Measurements from ENCODE around the gene NUBPL.
"Not testable (repeated sequence)": the region's sequence is repeated elsewhere in the genome, so short reads cannot be mapped to it uniquely, and the experiment has no call there.

Gene NUBPL

DNA sequence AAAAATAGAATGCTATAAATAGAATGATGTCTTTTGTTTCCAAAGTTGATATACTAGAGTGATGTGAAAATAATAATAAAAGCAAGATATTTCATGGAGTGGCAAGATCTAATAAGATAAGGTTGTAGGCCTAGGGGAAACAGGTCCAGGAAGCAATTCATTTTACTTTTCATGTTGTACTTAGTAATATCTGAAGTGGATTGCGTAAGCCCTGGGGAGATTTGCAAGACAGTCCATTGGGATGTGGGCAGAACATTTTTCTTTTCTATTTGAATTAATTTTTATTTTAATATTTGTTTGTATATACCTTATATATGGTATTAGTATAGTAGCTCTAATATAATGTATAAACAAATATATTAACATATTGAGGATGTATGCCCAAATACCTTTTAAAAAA is 7.5 kb downstream of the NUBPL start:
- no peak for DNase-seq
- in situ Hi-C loops (cut with HindIII; ENCODE audit: low pct_ligation_motif_present, low pct_unique_long_range_greater_than_20kb, low sequenced_read_pairs) = no loop called here

DNA sequence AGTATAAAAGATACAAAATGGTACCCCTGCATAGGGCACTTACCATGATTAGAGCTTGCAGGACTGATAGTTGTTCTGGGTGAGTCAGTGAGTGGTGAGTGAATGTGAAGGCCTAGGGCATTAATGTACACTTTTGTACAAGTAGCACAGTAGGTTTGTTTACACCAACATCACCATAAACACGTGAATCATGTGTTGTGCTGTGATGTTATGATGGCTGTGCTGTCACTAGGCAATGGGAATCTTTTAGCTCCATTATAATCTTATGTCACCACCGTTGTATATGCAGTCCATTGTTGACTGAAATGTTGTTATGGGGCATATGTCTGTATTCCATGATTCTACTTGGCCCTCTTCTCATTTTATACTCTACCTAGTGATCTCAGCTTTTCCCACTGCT is 11.8 kb downstream of the NUBPL start:
- no peak for DNase-seq
- in situ Hi-C loops (cut with HindIII; ENCODE audit: low pct_ligation_motif_present, low pct_unique_long_range_greater_than_20kb, low sequenced_read_pairs) = no loop called here

DNA sequence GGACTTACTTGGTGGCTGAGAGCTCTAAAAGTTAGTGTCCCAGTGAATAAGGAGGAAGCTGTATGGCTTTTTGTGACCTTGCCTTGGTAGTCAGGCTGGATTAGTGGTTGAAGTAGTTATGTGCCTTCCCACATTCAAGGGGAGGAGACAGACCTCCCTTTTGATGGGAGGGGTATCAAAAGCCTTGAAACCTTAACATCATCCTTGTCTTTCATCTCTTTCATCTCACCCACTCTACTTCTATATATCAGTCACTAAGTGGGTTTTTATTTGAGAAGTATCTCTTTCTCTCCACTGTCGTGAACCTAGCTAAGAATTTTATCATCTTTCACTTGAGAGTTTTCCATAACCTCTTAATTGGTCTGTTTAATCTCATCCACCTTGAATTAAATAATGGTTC is 15.7 kb downstream of the NUBPL start:
- in situ Hi-C loops (cut with HindIII; ENCODE audit: low pct_ligation_motif_present, low pct_unique_long_range_greater_than_20kb, low sequenced_read_pairs) = no loop called here
- no peak for DNase-seq

DNA sequence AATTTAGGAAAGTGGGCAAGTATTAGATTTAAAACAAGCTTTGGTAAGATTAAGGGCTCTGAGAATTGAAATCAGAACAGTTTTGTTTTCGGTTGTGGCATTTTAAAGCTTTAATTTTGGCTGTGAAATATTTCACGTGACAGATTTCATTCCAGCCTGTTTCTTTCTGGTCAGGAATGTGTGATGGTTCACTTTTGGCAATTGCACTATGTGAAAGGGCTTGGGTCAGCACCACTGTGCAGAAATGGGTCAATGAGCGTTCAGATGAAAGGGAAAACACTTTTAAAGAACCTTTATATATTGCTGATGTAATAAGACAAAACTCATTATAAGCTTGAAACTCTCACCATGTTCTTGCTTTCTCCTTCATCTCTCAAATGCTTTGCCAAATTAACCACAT is 17.1 kb downstream of the NUBPL start:
- DNase-seq = no peak
- in situ Hi-C loops (cut with HindIII; ENCODE audit: low pct_ligation_motif_present, low pct_unique_long_range_greater_than_20kb, low sequenced_read_pairs) = no loop called here

DNA sequence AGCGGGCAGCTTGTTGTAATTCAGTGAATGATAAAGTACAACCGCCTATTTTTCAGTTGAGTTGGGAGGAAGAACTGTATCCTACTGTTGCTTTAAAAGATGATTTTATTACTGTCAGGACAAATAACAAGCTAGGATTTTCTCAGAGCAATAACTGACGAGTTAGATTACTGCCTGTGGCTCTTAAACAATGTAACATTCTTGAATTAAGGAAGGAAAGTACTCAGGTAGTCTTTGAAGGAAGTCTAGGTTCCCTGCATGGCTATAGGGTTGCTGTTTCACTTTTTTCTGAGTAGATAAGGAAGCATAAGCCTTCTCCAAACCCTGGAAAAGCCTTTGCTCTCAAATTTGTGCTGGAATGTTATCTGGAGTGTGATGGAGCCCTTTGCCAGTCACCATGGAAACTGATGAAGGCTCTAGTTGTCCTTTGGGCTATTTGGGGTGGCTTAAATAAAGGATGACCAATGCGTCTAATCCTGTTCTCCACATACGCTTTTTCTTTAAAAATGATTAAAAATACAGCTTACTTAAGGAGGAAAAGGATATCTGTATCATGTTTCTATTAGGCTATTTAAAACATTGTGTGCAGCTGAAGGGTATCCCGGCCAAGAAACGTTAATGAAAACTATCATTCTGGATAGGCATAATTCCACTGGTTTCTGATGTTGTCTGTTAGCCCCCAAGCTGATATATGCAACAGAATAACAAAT is 17.7 kb downstream of the NUBPL start:
- DNase-seq = no peak
- in situ Hi-C loops (cut with HindIII; ENCODE audit: low pct_ligation_motif_present, low pct_unique_long_range_greater_than_20kb, low sequenced_read_pairs) = no loop called here

DNA sequence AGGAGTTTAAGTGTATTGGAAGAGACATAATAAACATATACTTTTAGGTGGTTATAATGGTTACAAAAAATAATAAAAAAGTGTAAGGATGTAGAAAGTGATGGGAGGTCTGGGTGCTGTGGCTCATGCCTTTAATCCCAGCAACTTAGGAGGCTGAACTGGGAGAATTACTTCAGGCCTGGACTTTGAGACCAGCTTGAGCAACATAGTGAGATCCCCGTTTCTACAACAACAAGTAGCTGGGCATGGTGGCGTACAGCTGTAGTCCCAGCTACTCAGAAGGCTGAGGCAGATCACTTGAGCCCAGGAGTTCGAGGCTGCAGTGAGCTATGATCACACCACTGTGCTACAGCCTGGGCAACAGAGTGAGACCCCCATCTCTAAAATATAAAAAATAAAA is 19.0 kb downstream of the NUBPL start:
- in situ Hi-C loops (cut with HindIII; ENCODE audit: low pct_ligation_motif_present, low pct_unique_long_range_greater_than_20kb, low sequenced_read_pairs) = no loop called here

DNA sequence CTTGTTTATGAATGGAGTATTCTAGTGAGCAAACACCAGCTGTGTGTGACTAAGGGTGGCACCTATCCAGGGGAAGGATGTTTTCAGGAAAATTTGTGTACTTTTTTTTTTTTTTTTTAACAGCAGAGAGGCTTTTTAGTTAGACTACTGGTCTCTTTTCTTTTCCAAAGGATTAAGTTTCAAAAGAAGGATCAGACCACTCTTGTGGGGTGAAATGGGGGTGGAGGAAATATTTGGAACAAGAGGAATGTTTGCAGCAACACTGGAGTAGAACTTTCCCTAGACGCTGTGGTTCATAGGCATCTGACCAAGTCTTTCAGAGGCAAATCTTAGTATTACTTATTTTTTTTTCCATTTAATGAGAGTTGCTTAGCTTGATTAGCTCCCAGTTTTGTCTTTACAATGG is 21.1 kb downstream of the NUBPL start:
- in situ Hi-C loops (cut with HindIII; ENCODE audit: low pct_ligation_motif_present, low pct_unique_long_range_greater_than_20kb, low sequenced_read_pairs) = no loop called here

More for the DNA sequence above, 19.0 kb downstream of the NUBPL start:
- no peak for DNase-seq

DNA sequence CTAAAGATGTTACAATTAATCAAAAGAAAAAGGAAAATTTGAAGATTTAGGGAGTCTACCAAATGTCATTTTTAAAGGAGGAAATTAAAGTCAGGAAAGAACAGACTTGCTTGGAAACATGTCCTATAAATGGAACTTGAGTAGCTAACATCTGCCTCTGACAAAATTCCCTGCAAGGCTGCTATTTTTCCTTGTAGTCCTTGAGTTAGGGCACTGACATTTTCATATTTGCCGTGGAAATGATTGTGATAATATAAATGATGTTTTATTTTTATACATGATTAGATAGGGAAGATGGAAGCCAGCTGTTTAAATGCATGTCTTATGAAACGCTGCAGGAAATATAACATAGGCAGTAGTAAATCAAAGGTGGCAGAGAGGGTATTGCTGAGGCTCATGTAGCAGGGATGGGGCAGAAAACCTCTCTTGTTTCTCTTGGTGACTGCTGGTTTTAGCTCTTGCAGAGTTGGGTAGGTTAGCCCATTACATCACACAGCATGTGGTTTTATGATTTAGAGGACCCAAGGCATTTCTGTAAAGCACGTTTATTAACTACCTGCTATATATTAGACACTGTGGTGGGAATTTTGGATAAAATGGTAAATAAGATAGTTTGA is 21.7 kb downstream of the NUBPL start:
- in situ Hi-C loops (cut with HindIII; ENCODE audit: low pct_ligation_motif_present, low pct_unique_long_range_greater_than_20kb, low sequenced_read_pairs) = no loop called here
- no peak for DNase-seq

More for the DNA sequence above, 21.1 kb downstream of the NUBPL start:
- no peak for DNase-seq

DNA sequence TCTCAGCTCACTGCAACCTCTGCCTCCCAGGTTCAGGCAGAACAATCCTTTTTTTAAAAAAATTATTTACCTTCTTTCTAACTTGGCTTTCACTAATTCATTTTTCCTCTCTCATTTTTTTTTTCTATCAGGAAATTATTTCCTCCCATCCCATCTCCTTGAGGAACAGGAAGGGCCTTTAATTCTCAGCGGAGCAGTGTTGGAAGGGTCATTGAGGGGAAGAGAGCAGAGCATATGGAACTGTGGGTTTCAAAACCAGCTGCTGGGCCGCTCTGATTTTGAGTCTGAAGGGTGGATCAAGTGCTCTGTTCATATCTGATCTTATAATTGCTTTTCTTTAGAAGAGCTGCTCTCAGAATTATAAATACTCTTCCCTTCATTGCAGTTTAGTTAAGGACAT is 29.0 kb downstream of the NUBPL start:
- in situ Hi-C loops (cut with HindIII; ENCODE audit: low pct_ligation_motif_present, low pct_unique_long_range_greater_than_20kb, low sequenced_read_pairs) = no loop called here
- no peak for DNase-seq

DNA sequence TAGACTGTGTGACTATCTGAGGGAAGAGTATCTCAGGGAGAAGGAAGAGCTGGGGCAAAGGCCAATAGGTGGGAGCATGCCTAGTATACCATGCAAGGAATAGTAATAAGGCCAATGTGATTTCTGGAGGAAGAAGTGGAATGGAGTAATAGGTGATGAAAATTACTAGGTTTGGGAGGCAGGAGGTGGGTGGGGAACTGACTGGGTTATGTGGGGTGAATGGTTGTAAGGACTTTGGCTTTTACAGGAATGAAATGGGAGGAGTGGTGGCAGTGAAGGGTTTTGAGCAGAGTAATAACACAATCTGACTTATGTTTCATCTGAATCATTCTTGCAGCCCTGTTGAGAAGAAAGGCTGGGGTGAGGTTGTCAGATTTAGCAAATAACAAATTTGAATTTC is 30.9 kb downstream of the NUBPL start:
- no peak for DNase-seq
- in situ Hi-C loops (cut with HindIII; ENCODE audit: low pct_ligation_motif_present, low pct_unique_long_range_greater_than_20kb, low sequenced_read_pairs) = no loop called here

DNA sequence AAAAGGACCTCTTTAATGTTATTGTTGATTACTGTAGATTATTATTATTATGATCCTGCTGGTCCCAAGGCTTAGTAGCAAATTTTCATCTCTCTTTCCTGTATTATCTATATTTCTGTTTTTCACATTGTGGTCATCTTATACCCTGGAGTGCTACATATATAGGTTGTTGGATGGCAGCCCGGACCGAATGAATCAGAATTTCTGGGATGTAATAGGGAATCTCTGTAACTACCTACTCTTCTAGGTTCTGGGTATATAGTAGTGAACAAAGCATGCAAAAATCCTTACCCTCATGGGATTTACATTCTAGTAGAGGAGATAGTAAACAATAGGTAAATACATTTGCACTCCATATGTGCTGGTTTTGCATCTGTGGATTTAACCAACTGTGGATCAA is 31.4 kb downstream of the NUBPL start:
- DNase-seq = no peak
- in situ Hi-C loops (cut with HindIII; ENCODE audit: low pct_ligation_motif_present, low pct_unique_long_range_greater_than_20kb, low sequenced_read_pairs) = no loop called here

DNA sequence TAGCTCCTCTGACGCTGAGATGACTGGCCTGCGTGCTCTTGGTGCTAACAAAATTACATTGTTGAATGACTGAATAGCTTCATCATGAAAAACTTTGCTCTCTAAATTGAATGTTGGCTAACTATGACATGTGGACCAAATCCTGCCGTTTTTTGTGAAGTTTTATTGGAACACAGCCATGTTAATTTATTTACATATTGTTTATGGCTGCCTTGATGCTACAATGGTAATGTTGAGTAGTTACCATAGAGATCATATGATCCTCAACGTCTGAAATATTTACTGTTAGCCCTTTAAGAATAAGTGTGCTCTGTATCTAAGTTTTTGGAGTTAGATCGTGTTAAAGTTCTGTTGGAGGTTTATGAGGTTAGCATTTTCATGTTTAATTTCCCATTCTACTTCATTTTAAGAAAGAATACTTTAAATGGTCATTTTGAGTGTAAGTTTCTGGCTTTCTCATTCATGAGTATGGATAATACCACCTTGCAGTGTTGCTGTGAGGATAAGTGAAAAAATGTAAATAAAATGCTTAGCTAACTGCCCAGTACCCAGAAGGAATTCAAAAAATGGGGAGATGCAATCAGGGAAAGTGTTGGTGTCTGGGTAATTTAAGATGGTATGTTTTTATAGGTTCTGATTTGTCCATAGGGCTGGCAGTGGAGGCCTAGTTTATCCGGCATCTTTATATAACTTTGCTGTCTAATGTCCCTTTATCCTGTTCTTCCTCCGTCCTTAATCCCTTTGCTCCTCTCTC is 35.3 kb downstream of the NUBPL start:
- DNase-seq = no peak
- in situ Hi-C loops (cut with HindIII; ENCODE audit: low pct_ligation_motif_present, low pct_unique_long_range_greater_than_20kb, low sequenced_read_pairs) = no loop called here

DNA sequence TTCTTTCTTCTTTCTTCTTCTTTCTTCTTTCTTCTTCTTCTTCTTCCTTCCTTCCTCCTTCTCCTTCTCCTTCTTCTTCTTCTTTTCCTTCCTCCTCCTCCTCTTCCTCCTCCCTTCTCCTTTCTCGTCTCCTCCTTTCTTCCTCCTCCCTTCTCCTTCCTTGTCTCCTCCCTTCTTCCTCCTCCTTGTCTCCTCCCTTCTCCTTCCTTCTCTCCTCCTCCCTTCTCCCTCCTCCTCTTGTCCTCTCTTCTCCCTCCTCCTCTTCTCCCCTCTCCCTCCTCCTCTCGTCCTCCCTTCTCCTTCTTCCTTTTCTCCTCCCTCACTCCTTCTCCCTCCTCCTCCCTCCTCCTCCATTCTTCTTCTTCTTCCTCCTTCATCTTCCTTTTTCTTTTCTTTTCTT is 44.5 kb downstream of the NUBPL start:
- no peak for DNase-seq
- in situ Hi-C loops (cut with HindIII; ENCODE audit: low pct_ligation_motif_present, low pct_unique_long_range_greater_than_20kb, low sequenced_read_pairs) = no loop called here

DNA sequence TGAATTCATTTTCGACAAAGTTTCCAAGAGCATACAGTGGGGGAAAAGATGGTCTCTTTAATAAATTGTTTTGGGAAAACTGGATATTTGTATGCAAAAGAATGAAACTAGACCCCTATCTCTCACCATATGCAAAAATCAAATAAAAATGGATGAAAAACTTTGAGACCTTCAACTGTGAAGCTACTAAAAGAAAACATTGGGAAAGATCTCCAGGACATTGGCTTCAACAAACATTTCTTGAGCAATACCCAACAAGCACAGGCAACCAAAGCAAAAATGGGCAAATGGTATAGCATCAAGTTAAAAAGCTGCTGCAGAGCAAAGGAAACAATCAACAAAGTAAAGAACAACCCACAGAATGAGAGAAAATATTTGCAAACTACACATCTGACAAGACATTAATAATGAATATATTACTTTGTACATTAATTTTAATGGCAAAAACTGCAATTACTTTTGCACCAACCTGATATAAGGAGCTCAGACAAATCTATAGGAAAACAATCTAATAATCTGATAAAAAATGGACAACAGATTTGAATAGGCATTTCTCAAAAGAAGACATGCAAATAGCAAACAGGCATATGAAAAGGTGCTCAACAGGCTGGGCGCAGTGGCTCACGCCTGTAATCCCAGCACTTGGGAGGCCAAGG is 50.7 kb downstream of the NUBPL start:
- in situ Hi-C loops (cut with HindIII; ENCODE audit: low pct_ligation_motif_present, low pct_unique_long_range_greater_than_20kb, low sequenced_read_pairs) = no loop called here
- DNase-seq = no peak

DNA sequence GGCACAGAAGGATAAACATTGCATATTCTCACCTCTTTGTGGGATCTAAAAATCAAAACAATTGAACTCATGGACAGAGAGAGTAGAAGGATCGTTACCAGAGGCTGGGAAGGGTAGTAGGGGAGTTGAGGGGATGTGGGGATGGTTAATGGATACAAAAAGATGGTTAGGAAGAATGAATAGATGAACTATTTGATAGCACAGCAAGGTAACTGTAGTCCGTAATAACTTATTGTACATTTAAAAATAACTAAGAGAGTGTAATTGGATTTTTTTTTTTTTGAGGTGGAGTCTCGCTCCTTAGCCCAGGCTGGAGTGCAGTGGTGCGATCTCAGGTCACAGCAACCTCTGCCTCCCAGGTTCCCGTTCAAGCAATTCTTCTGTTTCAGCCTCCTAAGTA is 52.0 kb downstream of the NUBPL start:
- in situ Hi-C loops (cut with HindIII; ENCODE audit: low pct_ligation_motif_present, low pct_unique_long_range_greater_than_20kb, low sequenced_read_pairs) = no loop called here
- DNase-seq = no peak

DNA sequence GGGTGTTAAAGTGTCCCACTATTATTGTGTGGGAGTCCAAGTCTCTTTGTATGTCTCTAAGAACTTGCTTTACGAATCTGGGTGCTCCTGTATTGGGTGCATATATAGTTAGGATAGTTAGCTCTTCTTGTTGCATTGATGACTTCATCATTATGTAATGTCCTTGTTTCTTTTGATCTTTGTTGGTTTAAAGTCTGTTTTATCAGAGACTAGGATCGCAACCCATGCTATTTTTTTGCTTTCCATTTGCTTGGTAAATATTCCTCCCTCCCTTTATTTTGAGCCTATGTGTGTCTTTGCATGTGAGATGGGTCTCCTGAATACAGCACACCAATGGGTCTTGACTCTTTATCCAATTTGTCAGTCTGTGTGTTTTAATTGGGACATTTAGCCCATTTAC is 57.7 kb downstream of the NUBPL start:
- DNase-seq; in situ Hi-C loops (cut with HindIII; ENCODE audit: low pct_ligation_motif_present, low pct_unique_long_range_greater_than_20kb, low sequenced_read_pairs): not testable (repeated sequence)

DNA sequence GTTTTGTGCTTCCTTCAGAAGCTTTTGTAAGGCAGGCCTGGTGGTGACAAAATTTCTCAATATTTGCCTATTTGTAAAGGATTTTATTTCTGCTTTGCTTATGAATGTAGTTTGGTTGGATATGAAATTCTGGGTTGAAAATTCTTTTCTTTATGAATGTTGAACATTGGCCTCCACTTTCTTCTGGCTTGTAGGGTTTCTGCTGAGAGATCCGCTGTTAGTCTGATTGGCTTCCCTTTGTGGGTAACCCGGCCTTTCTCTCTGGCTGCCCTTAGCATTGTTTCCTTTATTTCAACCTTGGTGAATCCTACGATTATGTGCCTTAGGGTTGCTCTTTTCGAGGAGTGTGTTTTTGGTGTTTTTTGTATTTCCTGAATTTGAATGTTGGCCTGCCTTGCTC is 58.2 kb downstream of the NUBPL start:
- in situ Hi-C loops (cut with HindIII; ENCODE audit: low pct_ligation_motif_present, low pct_unique_long_range_greater_than_20kb, low sequenced_read_pairs) = no loop called here
- DNase-seq = no peak

DNA sequence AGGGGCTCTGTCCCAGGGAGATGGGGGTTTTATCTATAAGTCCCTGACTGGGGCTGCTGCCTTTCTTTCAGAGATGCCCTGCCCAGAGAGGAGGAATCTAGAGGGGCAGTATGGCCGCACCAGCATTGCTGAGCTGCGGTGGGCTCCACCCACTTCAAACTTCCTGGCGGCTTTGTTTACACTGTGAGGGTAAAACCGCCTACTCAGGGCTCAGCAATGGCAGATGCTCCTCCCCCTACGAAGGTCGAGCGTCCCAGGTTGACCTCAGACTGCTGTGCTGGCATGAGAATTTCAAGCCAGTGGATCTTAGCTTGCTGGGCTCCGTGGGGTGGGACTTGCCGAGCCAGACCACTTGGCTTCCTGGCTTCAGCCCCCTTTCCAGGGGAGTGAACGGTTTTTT is 59.7 kb downstream of the NUBPL start:
- DNase-seq; in situ Hi-C loops (cut with HindIII; ENCODE audit: low pct_ligation_motif_present, low pct_unique_long_range_greater_than_20kb, low sequenced_read_pairs): not testable (repeated sequence)

DNA sequence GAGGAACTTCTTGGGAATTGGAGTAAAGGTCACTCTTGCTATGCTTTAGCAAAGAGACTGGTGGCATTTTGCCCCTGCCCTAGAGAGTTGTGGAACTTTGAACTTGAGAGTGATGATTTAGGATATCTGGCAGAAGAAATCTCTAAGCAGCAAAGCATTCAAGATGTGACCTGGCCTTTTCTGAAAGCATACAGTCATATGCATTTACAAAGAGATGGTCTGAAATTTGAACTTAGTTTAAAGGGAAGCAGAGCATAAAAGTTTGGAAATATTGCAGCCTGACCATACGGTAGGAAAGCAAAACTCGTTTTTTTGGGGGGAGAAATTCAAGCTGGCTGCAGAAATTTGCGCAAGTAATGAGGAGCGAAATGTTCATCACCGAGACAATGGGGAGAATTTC is 60.9 kb downstream of the NUBPL start:
- no peak for DNase-seq
- in situ Hi-C loops (cut with HindIII; ENCODE audit: low pct_ligation_motif_present, low pct_unique_long_range_greater_than_20kb, low sequenced_read_pairs) = no loop called here
